GM12865 (cell line): Measurements from ENCODE around the gene RIMS4.

Source experiments
- DNase-seq: peaks from one replicate; pipeline ENCODE4 v3.0.0; 2010; ENCODE audit warnings: low read depth
- H3K4me3 ChIP-seq: 2 replicates; pipeline ENCODE4 v1.5.1; 2011; ENCODE audit warnings: mild to moderate bottlenecking, low read depth, low read length, control low read depth
- TF ChIP-seq, protein P1 (sequence below): IDR thresholded peaks from 2 replicates; pipeline ENCODE4 v1.5.1; 2011; ENCODE audit warnings: low read length, control low read depth, low read depth, inconsistent platforms; ENCODE audit not compliant: insufficient read depth; ENCODE audit errors: missing control alignments

Gene RIMS4

GRCh38 chr20:44819936-44820335, 9.6 kb upstream of the RIMS4 start:
- H3K4me3 ChIP-seq: no peak overlapping the region
- no peak for DNase-seq
- TF ChIP-seq, protein P1, sequence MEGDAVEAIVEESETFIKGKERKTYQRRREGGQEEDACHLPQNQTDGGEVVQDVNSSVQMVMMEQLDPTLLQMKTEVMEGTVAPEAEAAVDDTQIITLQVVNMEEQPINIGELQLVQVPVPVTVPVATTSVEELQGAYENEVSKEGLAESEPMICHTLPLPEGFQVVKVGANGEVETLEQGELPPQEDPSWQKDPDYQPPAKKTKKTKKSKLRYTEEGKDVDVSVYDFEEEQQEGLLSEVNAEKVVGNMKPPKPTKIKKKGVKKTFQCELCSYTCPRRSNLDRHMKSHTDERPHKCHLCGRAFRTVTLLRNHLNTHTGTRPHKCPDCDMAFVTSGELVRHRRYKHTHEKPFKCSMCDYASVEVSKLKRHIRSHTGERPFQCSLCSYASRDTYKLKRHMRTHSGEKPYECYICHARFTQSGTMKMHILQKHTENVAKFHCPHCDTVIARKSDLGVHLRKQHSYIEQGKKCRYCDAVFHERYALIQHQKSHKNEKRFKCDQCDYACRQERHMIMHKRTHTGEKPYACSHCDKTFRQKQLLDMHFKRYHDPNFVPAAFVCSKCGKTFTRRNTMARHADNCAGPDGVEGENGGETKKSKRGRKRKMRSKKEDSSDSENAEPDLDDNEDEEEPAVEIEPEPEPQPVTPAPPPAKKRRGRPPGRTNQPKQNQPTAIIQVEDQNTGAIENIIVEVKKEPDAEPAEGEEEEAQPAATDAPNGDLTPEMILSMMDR: no peak

GRCh38 chr20:44817143-44817910, 7.0 kb upstream of the RIMS4 start:
- DNase-seq: no peak
- TF ChIP-seq, protein P1: no peak
- H3K4me3 ChIP-seq: no peak overlapping the region

- TF ChIP-seq, protein P1: no peak
These were observed 4.6 kb upstream of the RIMS4 start for GRCh38 chr20:44814937-44815336.

GRCh38 chr20:44811150-44811685, 872 bp upstream of the RIMS4 start:
- H3K4me3 ChIP-seq: no peak overlapping the region

More at GRCh38 chr20:44814937-44815336, 4.6 kb upstream of the RIMS4 start:
- no peak for DNase-seq
- H3K4me3 ChIP-seq: no peak overlapping the region

DNA sequence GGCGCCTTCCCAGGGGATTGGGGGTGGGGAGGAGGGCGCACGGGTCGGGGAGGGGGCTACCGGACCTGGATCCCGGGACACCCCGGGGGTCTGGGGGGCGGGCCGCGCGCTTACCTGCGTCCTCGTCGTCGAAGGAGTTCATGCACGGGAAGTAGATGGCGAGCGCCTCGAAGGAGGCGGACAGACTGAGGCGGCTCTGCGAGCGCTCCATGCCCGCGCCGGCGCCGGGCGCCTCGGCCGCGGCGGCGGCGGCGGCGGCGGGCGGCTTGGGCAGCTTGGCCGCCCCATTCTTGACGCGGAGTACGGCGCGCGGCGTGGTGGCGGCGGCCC, 320 bp downstream of the RIMS4 start:
- no peak overlapping the region for H3K4me3 ChIP-seq
- TF ChIP-seq, protein P1: no peak
- DNase-seq: no peak

More at GRCh38 chr20:44811150-44811685, 872 bp upstream of the RIMS4 start:
- no peak for DNase-seq
- TF ChIP-seq, protein P1: no peak

DNA sequence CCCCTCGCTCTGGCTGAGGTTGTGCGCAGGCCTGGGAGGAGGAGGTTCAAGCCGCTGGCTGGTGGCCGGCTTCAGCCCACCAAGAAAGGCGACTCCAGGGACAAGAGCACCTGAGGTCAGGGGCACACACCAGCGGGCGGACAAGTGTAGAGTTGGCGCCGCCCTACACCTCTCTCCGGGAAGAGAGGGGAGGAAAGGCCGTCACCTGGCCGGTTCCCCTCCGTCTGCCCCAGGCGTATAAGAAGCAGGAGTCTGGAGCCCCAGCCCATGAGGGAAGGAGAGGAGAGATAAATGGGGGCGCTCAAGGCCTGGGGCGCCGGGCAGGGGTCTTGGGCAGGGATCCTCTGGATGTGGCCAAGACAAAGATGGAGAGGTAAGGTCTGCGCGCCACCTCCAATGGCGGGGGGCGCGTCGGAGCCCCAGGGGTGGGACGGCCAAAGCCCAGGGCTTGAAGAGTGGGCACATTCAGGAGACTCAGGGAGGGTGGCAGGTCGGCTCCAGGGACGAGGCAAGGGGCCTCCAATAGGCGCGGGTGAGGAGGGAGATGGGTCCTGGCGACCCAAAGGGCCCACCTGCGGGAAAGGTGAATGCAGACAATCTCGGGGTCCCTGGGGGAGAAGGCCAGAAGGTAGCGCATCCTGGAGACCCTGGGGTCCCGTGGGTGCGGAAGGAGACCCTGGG, 826 bp downstream of the RIMS4 start:
- DNase-seq: no peak
- no peak overlapping the region for H3K4me3 ChIP-seq
- TF ChIP-seq, protein P1: no peak
